ENCODE data around the gene PAGR1. TPM values are rescaled to one million over a fixed set of nuclear protein-coding genes. Genes with fewer than 3 reads are reported as not detected.

PAGR1 gene
- total RNA-seq, 1 donor from 2014 or later: 23.0 TPM

DNA sequence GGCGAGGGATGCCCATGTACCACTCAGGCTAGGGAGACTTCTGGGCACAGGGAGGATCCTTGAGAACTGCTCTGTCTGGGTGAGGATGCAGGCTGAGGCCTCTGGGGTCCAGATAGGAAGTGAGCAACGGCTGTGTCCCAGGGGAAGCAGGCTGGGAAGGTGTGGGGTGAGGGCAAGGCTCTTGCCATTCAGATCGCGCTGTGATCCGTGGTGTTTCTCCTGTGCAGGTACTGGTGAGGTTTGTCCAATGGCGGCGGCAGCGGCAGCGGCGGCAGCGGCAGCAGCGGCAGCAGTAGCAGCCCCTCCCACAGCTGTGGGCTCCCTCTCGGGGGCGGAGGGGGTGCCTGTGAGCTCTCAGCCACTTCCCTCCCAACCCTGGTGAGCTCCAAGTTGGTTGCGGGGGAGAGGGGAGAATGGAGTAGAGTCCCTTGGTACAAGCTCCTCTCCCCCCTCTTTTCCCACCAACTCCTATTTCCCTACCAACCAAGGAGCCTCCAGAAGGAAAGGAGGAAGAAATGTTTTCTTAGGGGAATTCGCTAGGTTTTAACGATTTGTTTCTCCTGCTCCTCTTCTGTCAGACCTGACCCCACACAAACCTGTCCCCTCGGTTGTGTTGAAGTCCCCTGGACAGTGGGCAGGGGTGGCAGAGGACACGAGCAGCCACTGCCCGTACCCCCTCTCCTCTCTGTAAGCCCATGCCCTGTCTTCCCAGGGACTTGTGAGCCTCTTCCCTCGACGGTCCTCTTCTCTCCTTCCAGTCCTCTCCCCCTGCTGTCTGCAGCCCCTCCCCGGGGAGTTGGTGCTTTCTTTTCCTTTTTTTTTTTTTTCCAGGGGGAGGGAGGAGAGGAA lies 5.9 kb upstream of the PAGR1 start:
- DNase-seq (ENCODE audit: low spot score): no peak
- H3K4me3 Mint-ChIP-seq (ENCODE audit: unreplicated experiment): peak overlapping the region; percentile 82
- H3K27me3 Mint-ChIP-seq (ENCODE audit: low read depth): no peaks in the 10 kb centered on the region
- H3K9me3 Mint-ChIP-seq (ENCODE audit: low read depth): no peaks in the 10 kb centered on the region
- H3K4me1 Mint-ChIP-seq (ENCODE audit: low read depth): peaks cover 62% of the 10 kb centered on the region
- TF ChIP-seq, protein P1, sequence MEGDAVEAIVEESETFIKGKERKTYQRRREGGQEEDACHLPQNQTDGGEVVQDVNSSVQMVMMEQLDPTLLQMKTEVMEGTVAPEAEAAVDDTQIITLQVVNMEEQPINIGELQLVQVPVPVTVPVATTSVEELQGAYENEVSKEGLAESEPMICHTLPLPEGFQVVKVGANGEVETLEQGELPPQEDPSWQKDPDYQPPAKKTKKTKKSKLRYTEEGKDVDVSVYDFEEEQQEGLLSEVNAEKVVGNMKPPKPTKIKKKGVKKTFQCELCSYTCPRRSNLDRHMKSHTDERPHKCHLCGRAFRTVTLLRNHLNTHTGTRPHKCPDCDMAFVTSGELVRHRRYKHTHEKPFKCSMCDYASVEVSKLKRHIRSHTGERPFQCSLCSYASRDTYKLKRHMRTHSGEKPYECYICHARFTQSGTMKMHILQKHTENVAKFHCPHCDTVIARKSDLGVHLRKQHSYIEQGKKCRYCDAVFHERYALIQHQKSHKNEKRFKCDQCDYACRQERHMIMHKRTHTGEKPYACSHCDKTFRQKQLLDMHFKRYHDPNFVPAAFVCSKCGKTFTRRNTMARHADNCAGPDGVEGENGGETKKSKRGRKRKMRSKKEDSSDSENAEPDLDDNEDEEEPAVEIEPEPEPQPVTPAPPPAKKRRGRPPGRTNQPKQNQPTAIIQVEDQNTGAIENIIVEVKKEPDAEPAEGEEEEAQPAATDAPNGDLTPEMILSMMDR (IDR thresholded peaks at IDR 0.05): no peak
- peak overlapping the region; percentile 97 for H3K27ac Mint-ChIP-seq (ENCODE audit: unreplicated experiment)
- peaks cover 10% of the 10 kb centered on the region for H3K36me3 Mint-ChIP-seq (ENCODE audit: low read depth)

DNA sequence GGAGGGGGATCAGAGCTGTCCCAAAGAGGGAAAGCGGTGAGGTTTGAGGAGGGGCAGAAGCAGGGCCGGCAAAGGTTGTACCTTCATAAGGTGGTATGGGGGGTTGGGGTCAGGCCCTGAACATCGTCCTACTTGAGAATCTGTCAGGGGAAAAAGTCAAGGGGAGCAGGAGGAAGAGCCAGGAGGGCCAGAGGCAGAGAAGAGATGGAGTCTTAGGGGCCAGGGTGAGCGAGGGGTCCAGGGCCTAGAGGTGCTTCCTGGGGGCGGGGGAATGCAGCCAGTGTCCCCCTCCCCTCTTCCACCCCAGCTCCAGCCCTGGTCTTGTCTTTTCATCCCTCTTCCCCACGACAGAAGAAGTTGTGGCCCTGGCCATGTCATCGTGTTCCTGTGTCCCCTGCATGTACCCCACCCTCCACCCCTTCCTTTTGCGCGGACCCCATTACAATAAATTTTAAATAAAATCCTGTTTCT lies 5.2 kb upstream of the PAGR1 start:
- no peaks in the 10 kb centered on the region for H3K9me3 Mint-ChIP-seq (ENCODE audit: low read depth)
- no peak for DNase-seq (ENCODE audit: low spot score)
- no peaks in the 10 kb centered on the region for H3K27me3 Mint-ChIP-seq (ENCODE audit: low read depth)
- peaks cover 65% of the 10 kb centered on the region for H3K4me1 Mint-ChIP-seq (ENCODE audit: low read depth)
- peak overlapping the region; percentile 82 for H3K4me3 Mint-ChIP-seq (ENCODE audit: unreplicated experiment)
- peak overlapping the region; percentile 97 for H3K27ac Mint-ChIP-seq (ENCODE audit: unreplicated experiment)
- TF ChIP-seq, protein P1 (IDR thresholded peaks at IDR 0.05): no peak
- H3K36me3 Mint-ChIP-seq (ENCODE audit: low read depth): peaks cover 9% of the 10 kb centered on the region

DNA sequence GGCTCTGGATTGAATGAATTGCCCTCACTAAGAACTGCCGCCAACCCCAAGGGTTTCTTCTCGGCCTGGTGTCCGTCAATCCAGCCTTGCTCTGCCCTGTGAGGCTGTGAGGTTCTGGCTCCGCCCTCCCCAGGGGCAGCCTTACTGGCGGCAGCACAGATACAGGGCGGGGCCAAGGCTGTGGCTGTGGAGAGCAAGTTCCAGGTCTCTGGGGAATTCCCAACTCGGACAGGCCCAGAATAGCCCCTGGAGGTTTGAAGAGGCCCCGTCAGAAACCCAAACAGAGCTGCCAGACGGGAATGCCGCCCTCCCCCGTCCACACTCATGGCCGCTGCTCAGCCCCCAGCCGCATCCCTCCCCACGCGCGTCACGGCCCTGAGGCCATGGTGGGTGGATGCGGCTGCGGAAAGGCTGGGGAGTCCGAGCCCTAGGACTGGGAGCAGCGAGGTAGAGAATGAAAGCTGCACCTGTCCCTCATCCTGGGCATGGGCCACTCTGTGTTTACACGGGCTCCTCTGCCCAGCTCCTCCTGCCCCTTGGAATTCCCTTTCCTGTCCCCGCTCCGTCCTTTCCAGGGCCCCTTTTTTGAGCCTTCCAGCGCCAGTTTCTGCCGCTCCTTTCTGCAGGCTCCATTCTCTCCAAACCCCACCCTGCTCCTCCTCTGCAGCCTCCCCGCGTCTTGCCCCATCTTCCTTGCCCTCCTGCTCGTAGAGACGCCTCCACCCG lies 4.6 kb upstream of the PAGR1 start:
- peaks cover 66% of the 10 kb centered on the region for H3K4me1 Mint-ChIP-seq (ENCODE audit: low read depth)
- H3K4me3 Mint-ChIP-seq (ENCODE audit: unreplicated experiment): peak overlapping the region; percentile 82
- peaks cover 9% of the 10 kb centered on the region for H3K36me3 Mint-ChIP-seq (ENCODE audit: low read depth)
- H3K27ac Mint-ChIP-seq (ENCODE audit: unreplicated experiment): peak overlapping the region; percentile 97
- no peaks in the 10 kb centered on the region for H3K27me3 Mint-ChIP-seq (ENCODE audit: low read depth)
- DNase-seq (ENCODE audit: low spot score): peak; percentile 99
- TF ChIP-seq, protein P1 (IDR thresholded peaks at IDR 0.05): no peak
- H3K9me3 Mint-ChIP-seq (ENCODE audit: low read depth): no peaks in the 10 kb centered on the region

DNA sequence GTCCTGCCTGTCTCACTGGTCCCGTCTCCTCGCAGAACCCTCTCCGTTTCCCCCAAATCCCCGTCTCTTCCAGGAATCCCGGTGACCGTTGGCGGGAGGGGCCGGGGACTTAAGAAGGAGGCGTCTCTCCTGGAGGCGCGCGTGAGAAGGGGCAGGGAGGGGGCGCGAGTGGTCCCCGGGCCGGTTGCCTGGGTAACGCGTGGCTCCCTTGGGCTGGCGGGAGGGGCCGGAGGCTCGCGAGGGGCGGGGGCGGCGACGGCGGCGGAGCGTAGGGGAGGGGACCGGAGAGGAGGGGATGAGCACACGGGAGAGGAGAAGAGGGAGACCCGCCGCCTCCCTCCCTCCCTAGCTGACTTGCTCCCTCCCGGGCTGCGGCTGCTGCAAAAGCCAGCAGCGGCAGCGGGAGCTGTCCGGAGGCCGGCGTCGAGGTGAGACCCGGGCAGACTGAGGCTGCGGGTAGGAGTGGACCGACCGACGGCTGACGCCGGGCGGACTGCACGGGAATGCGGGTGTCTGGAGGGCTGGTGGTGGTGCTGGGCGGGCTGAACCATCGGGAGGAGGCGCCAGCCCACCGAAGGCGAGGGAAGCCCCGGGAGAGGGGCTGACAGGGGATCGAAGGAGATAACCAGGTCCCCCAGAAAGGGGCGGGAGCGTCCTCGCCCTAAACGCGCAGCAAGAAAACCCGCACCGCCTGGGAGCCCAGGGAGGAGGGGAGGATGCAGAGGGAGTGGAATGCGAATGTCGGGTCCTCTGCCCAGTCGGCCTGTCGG lies 3.9 kb upstream of the PAGR1 start, which contains the start of gene PRRT2:
Gene PRRT2 (plus strand): TSS at position 298 of the 770 bp plus-strand sequence. CDS start 862 bp downstream, outside the sequence.
- Mint-ChIP-seq H3K36me3 (ENCODE audit: low read depth) (peaks cover 9% of the 10 kb centered on the region), H3K27ac (ENCODE audit: unreplicated experiment) (peak within 1 kb of the TSS; percentile 97), H3K4me1 (ENCODE audit: low read depth) (peaks cover 71% of the 10 kb centered on the region), H3K9me3 (ENCODE audit: low read depth) (no peaks in the 10 kb centered on the region), H3K27me3 (ENCODE audit: low read depth) (no peaks in the 10 kb centered on the region), H3K4me3 (ENCODE audit: unreplicated experiment) (peak within 1 kb of the TSS; percentile 82)
- no peak for DNase-seq (ENCODE audit: low spot score)
- TF ChIP-seq, protein P1 (IDR thresholded peaks at IDR 0.05): peak; percentile 12
